Loucy (cell line): ENCODE measurements around the gene LACTB.

Experiments
- CTCF ChIP-seq: fragments of 200-600 bp; sonication (generic); conservative IDR thresholded peaks from 2 replicates; pipeline ENCODE4 v1.5.1; 2014; ENCODE audit warnings: mild to moderate bottlenecking, antibody characterized with exemption, low read length
- EZH2phosphoT487 ChIP-seq: fragments of 200-600 bp; IDR thresholded peaks from 2 replicates; pipeline ENCODE4 v1.6.1; 2018; ENCODE audit warnings: antibody characterized with exemption, mild to moderate bottlenecking, moderate library complexity, borderline replicate concordance

GRCh38 chr15:63083541-63083940 lies 38.1 kb upstream of the LACTB start:
- TF ChIP-seq CTCF (no peak), EZH2phosphoT487 (no peak)
